GM20431 (cell line): ENCODE data around the gene OR6C4.
"Not testable (repeated sequence)": the region's sequence is repeated elsewhere in the genome, so short reads cannot be mapped to it uniquely, and the experiment has no call there.

Experiments
- in situ Hi-C: fragments of 300-500 bp; cut with MseI, MboI; formaldehyde crosslinking; loops from one replicate; pipeline ENCODE4 v1.15.0; 2020; ENCODE audit warnings: low sequenced_read_pairs; ENCODE audit not compliant: unreplicated experiment

Gene OR6C4

GRCh38 chr12:55549302-55549701 is at the start of gene OR6C4:
Gene OR6C4, plus strand, starts transcription at chr12:55549602. Its CDS starts 1,625 bp downstream, at chr12:55551227.
- in situ Hi-C loops, result no loop called here

- in situ Hi-C loops, result no loop called here
Observed at GRCh38 chr12:55499810-55500252, 49.6 kb upstream of the OR6C4 start.

- in situ Hi-C loops, result no loop called here
Observed at GRCh38 chr12:55501601-55502000, 47.8 kb upstream of the OR6C4 start.

- in situ Hi-C loops, result no loop called here
Observed at GRCh38 chr12:55515696-55516095, 33.7 kb upstream of the OR6C4 start.

GRCh38 chr12:55516391-55516790 is 33.0 kb upstream of the OR6C4 start:
- in situ Hi-C loops, result no loop called here

GRCh38 chr12:55548235-55548634 is 1.2 kb upstream of the OR6C4 start:
- in situ Hi-C loops, result not testable (repeated sequence)

GRCh38 chr12:55548756-55549155 is 646 bp upstream of the OR6C4 start:
- in situ Hi-C loops, result no loop called here

- in situ Hi-C loops, result no loop called here
Observed at GRCh38 chr12:55554296-55554695, 4.9 kb downstream of the OR6C4 start.

- in situ Hi-C loops, result not testable (repeated sequence)
Observed at GRCh38 chr12:55570060-55570459, 20.7 kb downstream of the OR6C4 start.

- in situ Hi-C loops, result not testable (repeated sequence)
Observed at GRCh38 chr12:55570689-55571088, 21.3 kb downstream of the OR6C4 start.

GRCh38 chr12:55572168-55572567 is 22.8 kb downstream of the OR6C4 start, which contains the start of gene OR2AP1:
Gene OR2AP1, plus strand, starts transcription at chr12:55572468. Its CDS starts 1,947 bp downstream, at chr12:55574415.
- in situ Hi-C loops, result no loop called here

- in situ Hi-C loops, result no loop called here
Observed at GRCh38 chr12:55582066-55582465, 32.7 kb downstream of the OR6C4 start.

- in situ Hi-C loops, result no loop called here
Observed at GRCh38 chr12:55585817-55586216, 36.4 kb downstream of the OR6C4 start.

- in situ Hi-C loops, result not testable (repeated sequence)
Observed at GRCh38 chr12:55590152-55590551, 40.8 kb downstream of the OR6C4 start.
